Esophagus squamous epithelium (tissue), 4 donors: ENCODE data around the gene FBH1.
A peak's percentile ranks its signal among the peaks of the same experiment; 100 is the strongest.

ENCODE experiments used
- CTCF ChIP-seq, 6 experiments: fragments of 450-650 bp in 4 of 6; fragments of 200-600 bp in 2 of 6; sonication (generic) in 2 of 6; IDR thresholded peaks; one replicate each; pipeline ENCODE4 v1.5.1; 2016 to 2019; ENCODE audit warnings: antibody characterized with exemption in 6 of 6, mild to moderate bottlenecking in 4 of 6, moderate library complexity in 4 of 6
- POLR2A ChIP-seq, 4 donors: fragments of 450-650 bp; IDR thresholded peaks; one replicate each; pipeline ENCODE4 v1.6.1; 2017; ENCODE audit warnings: antibody characterized with exemption in 4 of 4, mild to moderate bottlenecking in 4 of 4, moderate library complexity in 3 of 4

GRCh38 chr10:5944389-5945189 is 54.5 kb downstream of the FBH1 start:
- TF ChIP-seq CTCF (IDR thresholded peaks at IDR 0.05) (peak in 1 of 6 experiments; percentile 11), POLR2A (IDR thresholded peaks at IDR 0.05) (no peak)
